ENCODE results near the gene HEBP2.
"Not testable (repeated sequence)": the region's sequence is repeated elsewhere in the genome, so short reads cannot be mapped to it uniquely, and the experiment has no call there.

- not testable (repeated sequence) for TF ChIP-seq CTCF, POLR2A (IDR thresholded peaks at IDR 0.05)
These were observed 21.2 kb downstream of the HEBP2 start for GRCh38 chr6:138425256-138425655.
